Heart left ventricle (tissue), 16 donors: ENCODE measurements around the gene RNF20. TPM values are rescaled to one million over a fixed set of nuclear protein-coding genes. Genes with fewer than 3 reads are reported as not detected.
A peak's percentile ranks its signal among the peaks of the same experiment; 100 is the strongest.

ENCODE experiments used
- ATAC-seq, 4 donors: fragments of 200-7000 bp; cut with Tn5 transposase; one replicate each; pipeline ENCODE4 v1.9.1; 2020 to 2022; ENCODE audit warnings: moderate library complexity in 4 of 4, mild to moderate bottlenecking in 3 of 4, moderate number of reproducible peaks in 1 of 4
- DNase-seq, 5 donors: peaks; one replicate each; pipeline ENCODE4 v3.0.0-alpha.2; 2020
- H3K27ac ChIP-seq, 12 donors: fragments of 200-600 bp; sonication (generic) in 4 of 12; one replicate each; pipeline versions ENCODE4 v1.5.0 to v1.8.0; 2016 to 2022; ENCODE audit warnings: mild to moderate bottlenecking in 2 of 12
- H3K27me3 ChIP-seq, 9 donors: fragments of 200-600 bp; sonication (generic) in 2 of 9; one replicate each; pipeline versions ENCODE4 v1.5.1 to v1.8.0; 2016 to 2022; ENCODE audit warnings: mild to moderate bottlenecking in 3 of 9
- H3K36me3 ChIP-seq, 9 donors: fragments of 200-600 bp; sonication (generic) in 2 of 9; one replicate each; pipeline versions ENCODE4 v1.5.0 to v1.8.0; 2018 to 2022; ENCODE audit warnings: mild to moderate bottlenecking in 2 of 9
- H3K4me1 ChIP-seq, 12 donors: fragments of 200-600 bp; sonication (generic) in 4 of 12; one replicate each; pipeline versions ENCODE4 v1.5.0 to v1.8.0; 2016 to 2022; ENCODE audit warnings: mild to moderate bottlenecking in 3 of 12
- H3K4me3 ChIP-seq, 12 donors: fragments of 200-600 bp; sonication (generic) in 4 of 12; one replicate each; pipeline versions ENCODE4 v1.5.0 to v1.8.0; 2017 to 2022; ENCODE audit warnings: mild to moderate bottlenecking in 9 of 12, moderate library complexity in 4 of 12
- H3K9me3 ChIP-seq, 12 donors: fragments of 200-600 bp; sonication (generic) in 4 of 12; one replicate each; pipeline versions ENCODE4 v1.5.0 to v1.8.0; 2016 to 2022; ENCODE audit warnings: mild to moderate bottlenecking in 1 of 12
- POLR2A ChIP-seq, 2 donors: fragments of 450-650 bp; IDR thresholded peaks; one replicate each; pipeline ENCODE4 v1.6.1; 2017; ENCODE audit warnings: antibody characterized with exemption in 2 of 2, mild to moderate bottlenecking in 2 of 2, moderate library complexity in 2 of 2
- WGBS, 4 donors: extraction: QIAGEN DNeasy Blood & Tissue Kit in 2 of 4; methylation state at CpG; one replicate each; pipeline versions ENCODE4 v1.1.5 to v1.1.7; 2013 to 2018; 5-methylcytosine and 5-hydroxymethylcytosine counted together
- intact Hi-C, 10 donors: fragments of 100-400 bp; cut with DNase I; formaldehyde crosslinking; loops; one replicate each; pipeline versions ENCODE4 v1.11.1 to v1.14.2; 2022
- polyA plus RNA-seq, 2 donors: library from polyadenylated mRNA; stranded (reverse); fragments of 200-250 nt; gene quantifications; one replicate each; pipeline ENCODE4 v1.2.3, GENCODE V29; 2013
- total RNA-seq, 9 donors: library from RNA; depleted of rRNA in 2 of 9; stranded (reverse); fragments of >200 nt in 2 of 9; fragmentation: NEBNext Ultra II Directional in 3 of 9; extraction: Animal tissue kit (Norgen Biotek cat#: 25700) in 3 of 9; gene quantifications; one replicate each; pipeline versions ENCODE4 v1.1.0 to v1.2.4, GENCODE V29; 2016 to 2023
- TF ChIP-seq, protein P1 (sequence below), 12 donors: fragments of 200-600 bp; sonication (generic) in 4 of 12; IDR thresholded peaks; one replicate each; pipeline versions ENCODE4 v1.5.0 to v1.8.0; 2018 to 2022; ENCODE audit warnings: antibody characterized with exemption in 12 of 12, mild to moderate bottlenecking in 5 of 12
- donor health status: ischemic (EF 13 %, LVEDD 7.1; RV severe dilation, severe dysfunction).
- donor health status: healthy with polysubstance abuse.
- donor health status: DM: no; HTN: yes; CAD: no.
- donor health status: DM: no; HTN: no; CAD: no.
- donor health status: ischemic (EF 25% LVEDD 6.9; RV normal size, moderate dysfunction).
- donor health status: ischemic (EF 25% LVEDD 5.7; RV mildly dilated, moderate dysfunction).
- donor health status: healthy.
- donor health status: DM: yes; HTN: yes; CAD: no.
- donor health status: ischemic (EF 35%, LVEDD 5.7; RV mildly dilated, moderate dysfunction).
- donor health status: nonischemic (EF 11% LVEDD 7.7; RV severe dilation, severe dysfunction).
- donor health status: DM: yes; HTN: yes; CAD: no.
- donor health status: PGD.
- donor health status: ischemic (EF 29% LVEDD 5.4; RV normal size, mild dysfunction).
- donor health status: nonischemic (EF 23%, LVEDD 6.1; RV moderate dilation, normal function).

The RNF20 gene
- total and polyA plus RNA-seq, 11 donors, result 14.1 to 63.7 (median 45.4) TPM

DNA sequence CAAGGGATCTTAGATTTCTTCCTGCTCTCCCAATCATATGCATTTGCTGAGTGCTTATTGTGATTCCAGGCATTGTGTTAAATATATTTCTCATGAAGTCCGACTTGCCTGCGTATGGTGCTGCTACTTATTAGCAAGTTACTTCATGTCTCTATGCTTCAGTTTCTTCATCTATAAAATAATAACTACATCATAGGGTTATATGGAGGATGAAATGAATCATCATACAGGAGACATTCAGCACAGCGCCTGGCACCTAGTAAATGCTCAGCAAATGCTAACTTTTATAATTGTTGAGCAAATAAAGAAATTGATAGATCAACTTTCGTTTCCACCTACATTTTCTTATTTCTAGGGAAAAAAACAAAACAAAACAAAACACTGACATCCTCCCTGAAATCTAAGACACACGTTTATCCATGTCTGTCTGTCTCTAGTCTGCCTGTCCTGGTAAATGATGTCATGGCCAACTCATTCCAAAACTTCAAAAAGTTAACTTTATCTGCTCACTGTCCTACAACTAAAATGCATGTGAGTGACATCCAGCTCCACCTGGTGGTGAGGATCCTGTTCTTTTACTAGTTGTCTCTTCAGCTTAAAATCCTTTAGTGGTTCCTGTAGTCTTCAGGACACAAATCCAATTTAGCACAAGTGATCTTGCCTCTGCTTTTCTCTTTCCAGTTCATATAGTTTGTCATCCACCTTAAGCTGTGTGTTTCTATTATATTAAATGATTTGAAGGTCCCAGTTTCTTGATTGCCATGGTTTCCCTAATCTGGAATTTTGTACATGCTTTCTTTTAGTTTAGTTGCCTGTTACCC, 33.5 kb downstream of the RNF20 start:
- no peak for DNase-seq
- Histone ChIP-seq H3K4me1 (peaks cover 0 to 3% (median 0%) of the 10 kb centered on the region in 12 donors), H3K27ac (no peak overlapping the region), H3K9me3 (no peaks in the 10 kb centered on the region), H3K36me3 (peaks cover 0 to 84% (median 61%) of the 10 kb centered on the region in 9 donors), H3K27me3 (no peaks in the 10 kb centered on the region), H3K4me3 (no peak overlapping the region)
- no peak for ATAC-seq
- WGBS, 4 donors, result 83 to 88% (median 85%) methylated on average over 5 of the region's 5 CpGs
- intact Hi-C loops, result no loop called here
- no peak for TF ChIP-seq POLR2A (IDR thresholded peaks at IDR 0.05)
- TF ChIP-seq, protein P1, sequence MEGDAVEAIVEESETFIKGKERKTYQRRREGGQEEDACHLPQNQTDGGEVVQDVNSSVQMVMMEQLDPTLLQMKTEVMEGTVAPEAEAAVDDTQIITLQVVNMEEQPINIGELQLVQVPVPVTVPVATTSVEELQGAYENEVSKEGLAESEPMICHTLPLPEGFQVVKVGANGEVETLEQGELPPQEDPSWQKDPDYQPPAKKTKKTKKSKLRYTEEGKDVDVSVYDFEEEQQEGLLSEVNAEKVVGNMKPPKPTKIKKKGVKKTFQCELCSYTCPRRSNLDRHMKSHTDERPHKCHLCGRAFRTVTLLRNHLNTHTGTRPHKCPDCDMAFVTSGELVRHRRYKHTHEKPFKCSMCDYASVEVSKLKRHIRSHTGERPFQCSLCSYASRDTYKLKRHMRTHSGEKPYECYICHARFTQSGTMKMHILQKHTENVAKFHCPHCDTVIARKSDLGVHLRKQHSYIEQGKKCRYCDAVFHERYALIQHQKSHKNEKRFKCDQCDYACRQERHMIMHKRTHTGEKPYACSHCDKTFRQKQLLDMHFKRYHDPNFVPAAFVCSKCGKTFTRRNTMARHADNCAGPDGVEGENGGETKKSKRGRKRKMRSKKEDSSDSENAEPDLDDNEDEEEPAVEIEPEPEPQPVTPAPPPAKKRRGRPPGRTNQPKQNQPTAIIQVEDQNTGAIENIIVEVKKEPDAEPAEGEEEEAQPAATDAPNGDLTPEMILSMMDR (IDR thresholded peaks at IDR 0.05), result peak in 8 of 12 donors; percentile 10 to 43 (median 30)

DNA sequence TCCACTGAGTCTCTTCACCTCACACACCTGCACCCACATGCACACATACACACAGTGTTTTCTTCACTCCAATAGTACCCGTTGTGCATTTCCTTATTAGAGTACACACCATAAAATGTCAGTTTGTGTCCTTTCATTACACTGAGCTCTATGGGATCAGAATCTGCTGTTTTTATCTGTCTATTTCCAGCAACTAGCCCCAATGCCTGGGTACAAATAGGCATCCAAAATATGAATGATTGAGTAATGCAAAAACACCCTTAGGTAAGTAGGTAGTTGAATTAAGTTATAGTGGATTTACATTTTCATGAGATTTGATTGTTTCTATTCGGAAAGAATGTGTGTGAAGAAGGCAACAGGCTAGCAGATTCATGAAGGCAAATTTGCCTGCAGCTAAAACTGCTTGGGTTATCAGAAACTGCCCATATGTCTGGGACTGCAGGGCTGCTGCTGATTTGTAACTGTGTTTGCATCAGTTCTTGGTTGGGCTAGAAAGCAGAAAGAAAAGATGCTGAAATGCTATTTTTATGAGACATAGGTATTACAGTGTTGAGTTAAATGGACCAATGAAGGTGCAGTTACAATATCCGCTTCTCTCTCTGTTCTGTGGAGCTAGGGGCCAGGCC, 34.2 kb downstream of the RNF20 start:
- ATAC-seq, result no peak
- 93 to 97% (median 95%) methylated on average over 3 of the region's 3 CpGs for WGBS, 4 donors
- intact Hi-C loops, result no loop called here

DNA sequence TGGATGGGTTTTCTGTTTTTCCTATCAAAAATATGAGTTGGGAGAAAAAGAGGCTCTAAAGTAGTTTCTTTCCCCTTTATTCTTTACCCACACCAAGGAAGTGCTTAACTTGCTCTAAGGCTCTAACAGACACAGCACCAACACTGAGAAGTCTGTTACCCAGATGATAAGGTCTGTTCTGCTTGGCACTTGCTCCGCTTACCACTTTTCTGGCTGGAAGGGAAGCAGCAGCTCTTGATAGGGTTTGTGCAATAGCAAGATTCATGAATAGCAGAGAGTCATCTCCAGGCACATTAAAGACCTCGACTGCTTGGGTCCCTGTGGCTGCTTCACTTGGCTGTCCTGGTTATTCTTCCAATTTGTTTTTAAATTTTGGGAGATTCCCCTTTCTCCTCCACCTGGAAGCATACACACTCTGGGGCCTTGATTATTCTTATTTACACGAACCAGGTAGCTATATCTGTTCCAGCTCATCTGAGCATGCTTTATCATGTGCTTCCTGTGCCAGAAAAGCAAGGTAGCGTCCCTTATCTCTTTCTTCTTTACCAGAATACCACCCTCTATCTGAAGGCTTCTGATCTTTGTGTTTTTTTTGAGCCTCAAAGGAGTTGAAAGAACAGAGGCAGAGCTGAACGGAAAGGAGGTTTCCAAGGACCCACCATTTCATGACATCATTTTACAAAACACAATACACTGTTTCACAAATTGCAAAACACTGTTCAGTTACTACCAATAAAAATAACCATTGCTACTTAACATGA, 36.3 kb downstream of the RNF20 start:
- DNase-seq, result no peak

More for the DNA sequence above, 34.2 kb downstream of the RNF20 start:
- H3K4me1 ChIP-seq, result peaks cover 0 to 3% (median 0%) of the 10 kb centered on the region in 12 donors
- no peaks in the 10 kb centered on the region for H3K9me3 ChIP-seq
- no peaks in the 10 kb centered on the region for H3K27me3 ChIP-seq
- DNase-seq, result no peak
- H3K4me3 ChIP-seq, result no peak overlapping the region
- peaks cover 0 to 77% (median 54%) of the 10 kb centered on the region in 9 donors for H3K36me3 ChIP-seq
- TF ChIP-seq, protein P1 (IDR thresholded peaks at IDR 0.05), result no peak
- no peak for TF ChIP-seq POLR2A (IDR thresholded peaks at IDR 0.05)
- H3K27ac ChIP-seq, result no peak overlapping the region

More for the DNA sequence above, 36.3 kb downstream of the RNF20 start:
- H3K4me3 ChIP-seq, result no peak overlapping the region
- TF ChIP-seq, protein P1 (IDR thresholded peaks at IDR 0.05), result no peak
- no peak for TF ChIP-seq POLR2A (IDR thresholded peaks at IDR 0.05)
- no peak overlapping the region for H3K27ac ChIP-seq
- peak in 3 of 4 donors; percentile 42 to 86 (median 81) for ATAC-seq
- intact Hi-C loops, result no loop called here
- no peaks in the 10 kb centered on the region for H3K9me3 ChIP-seq
- peaks cover 0 to 56% (median 33%) of the 10 kb centered on the region in 9 donors for H3K36me3 ChIP-seq
- no peaks in the 10 kb centered on the region for H3K27me3 ChIP-seq
- peaks cover 0 to 3% (median 0%) of the 10 kb centered on the region in 12 donors for H3K4me1 ChIP-seq
- WGBS, 4 donors, result 50 to 57% (median 55%) methylated on average over 5 of the region's 5 CpGs
